NCI-H2171 (cell line): Measurements from ENCODE around the gene SERPINF2.
"Not testable (repeated sequence)": the region's sequence is repeated elsewhere in the genome, so short reads cannot be mapped to it uniquely, and the experiment has no call there.

Experiments used
- DNase-seq: peaks from one replicate; lab custom pipeline; 2025; lab: John Stamatoyannopoulos, UW

SERPINF2 gene

GRCh38 chr17:1735418-1735817, 7.3 kb upstream of the SERPINF2 start:
- no peak for DNase-seq

DNA sequence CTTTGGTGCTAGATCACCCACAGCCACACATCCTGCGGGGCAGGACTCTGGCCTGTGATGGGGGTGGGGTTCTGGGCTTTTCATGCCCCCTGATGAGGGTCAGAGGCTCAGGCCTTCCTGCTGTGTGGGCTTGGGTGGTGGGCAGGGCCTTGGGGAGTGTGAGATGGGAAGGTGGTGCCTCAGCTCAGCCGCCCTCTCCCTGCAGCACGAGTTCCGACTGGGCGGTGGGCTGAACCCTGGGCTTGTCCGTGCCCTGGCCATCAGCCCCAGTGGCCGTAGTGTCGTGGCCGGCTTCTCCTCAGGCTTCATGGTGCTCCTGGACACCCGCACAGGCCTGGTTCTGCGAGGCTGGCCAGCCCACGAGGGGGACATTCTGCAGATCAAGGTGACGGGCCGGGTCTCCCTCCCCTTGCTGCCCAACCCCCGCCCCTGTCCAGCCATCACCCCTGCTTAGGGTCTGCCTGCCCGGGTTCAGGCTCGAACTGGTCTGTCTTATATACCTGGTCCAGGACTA, 6.8 kb upstream of the SERPINF2 start:
- DNase-seq: no peak

GRCh38 chr17:1736348-1737281, 6.1 kb upstream of the SERPINF2 start:
- peak; percentile 90 for DNase-seq

GRCh38 chr17:1737531-1738291, 5.0 kb upstream of the SERPINF2 start:
- DNase-seq: no peak

GRCh38 chr17:1741899-1742298, 772 bp upstream of the SERPINF2 start:
- DNase-seq: not testable (repeated sequence)

GRCh38 chr17:1743088-1743439, 393 bp downstream of the SERPINF2 start:
- DNase-seq: no peak

DNA sequence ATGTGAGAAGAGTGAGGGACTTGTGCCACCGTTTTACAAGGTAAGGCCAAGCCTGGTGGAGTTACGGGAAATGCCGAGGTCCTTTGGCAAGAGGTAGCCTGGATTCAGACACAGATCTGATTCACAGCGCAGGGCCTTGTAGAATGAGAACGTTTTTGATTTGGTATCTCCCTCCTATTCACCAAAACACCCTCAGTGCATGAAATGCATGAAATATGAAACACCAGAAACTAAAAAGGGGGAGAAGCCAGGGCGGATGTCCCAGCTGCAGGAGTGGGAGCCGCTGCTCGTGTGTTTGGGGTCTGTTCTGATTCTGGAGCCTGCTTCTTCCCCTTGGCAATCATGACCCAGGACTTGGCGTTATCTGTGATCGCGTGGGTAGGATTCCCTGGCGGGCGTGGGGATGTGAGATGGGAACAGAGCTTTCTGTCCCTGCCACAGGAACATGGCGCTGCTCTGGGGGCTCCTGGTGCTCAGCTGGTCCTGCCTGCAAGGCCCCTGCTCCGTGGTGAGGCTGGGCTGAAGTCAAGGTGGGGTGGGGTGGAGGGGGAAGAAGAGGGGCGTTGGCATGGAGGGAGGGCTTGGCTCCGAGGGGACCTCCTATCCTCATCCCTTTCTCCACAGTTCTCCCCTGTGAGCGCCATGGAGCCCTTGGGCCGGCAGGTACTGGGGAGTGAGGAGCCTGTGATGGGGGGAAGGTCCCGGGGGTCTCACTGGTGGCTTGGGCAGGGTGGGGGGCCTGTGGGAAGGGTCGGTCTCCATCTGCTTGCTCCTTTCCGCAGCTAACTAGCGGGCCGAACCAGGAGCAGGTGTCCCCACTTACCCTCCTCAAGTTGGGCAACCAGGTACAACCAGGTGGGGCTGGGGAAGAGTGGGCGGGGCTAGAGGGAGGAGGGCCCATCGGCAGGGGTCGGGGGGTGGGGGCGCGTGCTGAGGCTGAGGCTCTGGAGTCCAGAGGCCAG, 2.2 kb downstream of the SERPINF2 start:
- DNase-seq: no peak

DNA sequence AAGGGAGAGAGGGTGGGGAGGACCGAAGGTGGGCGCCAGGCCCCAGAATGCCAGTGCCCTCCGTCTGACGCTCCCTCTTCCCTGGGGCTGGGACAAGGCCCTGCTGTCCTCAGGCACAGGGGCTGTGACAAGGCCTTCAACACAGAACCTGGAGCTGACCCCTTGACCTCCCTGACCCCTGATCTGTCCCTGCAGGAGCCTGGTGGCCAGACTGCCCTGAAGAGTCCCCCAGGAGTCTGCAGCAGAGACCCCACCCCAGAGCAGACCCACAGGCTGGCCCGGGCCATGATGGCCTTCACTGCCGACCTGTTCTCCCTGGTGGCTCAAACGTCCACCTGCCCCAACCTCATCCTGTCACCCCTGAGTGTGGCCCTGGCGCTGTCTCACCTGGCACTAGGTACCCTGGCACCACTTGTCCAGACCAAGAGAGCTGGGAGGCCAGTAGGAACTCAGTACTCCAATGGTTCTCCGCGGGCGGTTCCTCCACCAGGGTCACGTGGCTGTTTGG, 2.9 kb downstream of the SERPINF2 start:
- no peak for DNase-seq

DNA sequence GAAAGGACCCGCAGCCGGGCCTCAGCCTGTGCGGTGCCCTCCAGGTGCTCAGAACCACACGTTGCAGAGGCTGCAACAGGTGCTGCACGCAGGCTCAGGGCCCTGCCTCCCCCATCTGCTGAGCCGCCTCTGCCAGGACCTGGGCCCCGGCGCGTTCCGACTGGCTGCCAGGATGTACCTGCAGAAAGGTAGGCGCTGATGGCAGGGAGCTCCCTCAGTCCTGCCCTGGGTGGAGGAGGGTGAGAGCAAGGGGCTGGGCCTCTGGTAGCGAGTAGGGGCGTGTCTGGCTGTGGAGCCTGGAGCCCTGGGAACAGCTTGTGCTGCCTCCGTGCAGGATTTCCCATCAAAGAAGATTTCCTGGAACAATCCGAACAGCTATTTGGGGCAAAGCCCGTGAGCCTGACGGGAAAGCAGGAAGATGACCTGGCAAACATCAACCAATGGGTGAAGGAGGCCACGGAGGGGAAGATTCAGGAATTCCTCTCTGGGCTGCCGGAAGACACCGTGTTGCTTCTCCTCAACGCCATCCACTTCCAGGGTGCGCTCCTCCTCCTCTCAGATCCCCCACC, 4.4 kb downstream of the SERPINF2 start:
- DNase-seq: peak; percentile 98

GRCh38 chr17:1750628-1751027, 8.0 kb downstream of the SERPINF2 start:
- DNase-seq: no peak

DNA sequence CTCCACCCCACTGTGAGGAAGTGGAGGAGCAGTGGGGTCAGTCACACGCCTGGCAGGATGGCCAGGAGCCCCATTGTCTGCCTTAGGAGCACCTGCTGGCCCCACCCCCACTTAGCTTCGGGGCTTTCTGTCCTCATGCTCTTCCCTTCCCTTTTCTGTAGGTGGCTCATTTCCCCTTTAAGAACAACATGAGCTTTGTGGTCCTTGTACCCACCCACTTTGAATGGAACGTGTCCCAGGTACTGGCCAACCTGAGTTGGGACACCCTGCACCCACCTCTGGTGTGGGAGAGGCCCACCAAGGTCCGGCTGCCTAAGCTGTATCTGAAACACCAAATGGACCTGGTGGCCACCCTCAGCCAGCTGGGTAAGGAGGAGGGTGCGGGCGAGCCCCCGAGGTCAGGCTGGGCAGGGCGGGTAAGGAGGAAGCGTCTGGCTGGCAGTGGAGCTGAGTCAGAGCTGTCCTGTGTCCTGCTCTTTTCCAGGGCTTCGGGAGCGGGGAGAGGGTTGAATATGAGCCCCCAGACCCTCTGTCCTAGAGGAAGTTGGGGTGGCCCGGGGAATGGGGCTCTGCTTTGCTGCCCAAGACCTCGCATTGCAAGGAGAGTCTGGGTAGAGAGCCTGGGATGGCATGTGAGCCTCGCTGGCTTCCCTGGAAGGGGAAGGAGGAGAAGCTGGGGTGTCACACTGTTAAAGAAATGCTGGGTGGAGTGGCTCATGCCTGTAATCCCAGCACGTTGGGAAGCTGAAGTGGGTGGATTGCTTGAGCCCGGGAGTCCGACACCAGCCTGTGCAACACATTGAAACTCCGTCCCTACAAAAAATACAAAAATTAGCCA, 10.0 kb downstream of the SERPINF2 start:
- no peak for DNase-seq

- DNase-seq: no peak
Measured at GRCh38 chr17:1753767-1754429, 11.2 kb downstream of the SERPINF2 start.

- no peak for DNase-seq
Measured at GRCh38 chr17:1754430-1755112, 11.9 kb downstream of the SERPINF2 start.

DNA sequence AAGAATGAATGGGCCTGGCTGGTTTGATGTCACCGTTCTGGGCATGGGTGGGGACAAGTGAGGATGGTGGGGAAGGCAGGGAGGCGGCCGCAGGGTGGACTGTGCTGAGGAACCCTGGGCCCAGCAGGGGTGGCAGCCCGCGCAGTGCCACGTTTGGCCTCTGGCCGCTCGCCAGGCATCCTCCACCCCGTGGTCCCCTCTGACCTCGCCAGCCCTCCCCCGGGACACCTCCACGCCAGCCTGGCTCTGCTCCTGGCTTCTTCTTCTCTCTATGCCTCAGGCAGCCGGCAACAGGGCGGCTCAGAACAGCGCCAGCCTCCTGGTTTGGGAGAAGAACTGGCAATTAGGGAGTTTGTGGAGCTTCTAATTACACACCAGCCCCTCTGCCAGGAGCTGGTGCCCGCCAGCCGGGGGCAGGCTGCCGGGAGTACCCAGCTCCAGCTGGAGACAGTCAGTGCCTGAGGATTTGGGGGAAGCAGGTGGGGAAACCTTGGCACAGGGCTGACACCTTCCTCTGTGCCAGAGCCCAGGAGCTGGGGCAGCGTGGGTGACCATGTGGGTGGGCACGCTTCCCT, 12.7 kb downstream of the SERPINF2 start:
- peak; percentile 60 for DNase-seq

DNA sequence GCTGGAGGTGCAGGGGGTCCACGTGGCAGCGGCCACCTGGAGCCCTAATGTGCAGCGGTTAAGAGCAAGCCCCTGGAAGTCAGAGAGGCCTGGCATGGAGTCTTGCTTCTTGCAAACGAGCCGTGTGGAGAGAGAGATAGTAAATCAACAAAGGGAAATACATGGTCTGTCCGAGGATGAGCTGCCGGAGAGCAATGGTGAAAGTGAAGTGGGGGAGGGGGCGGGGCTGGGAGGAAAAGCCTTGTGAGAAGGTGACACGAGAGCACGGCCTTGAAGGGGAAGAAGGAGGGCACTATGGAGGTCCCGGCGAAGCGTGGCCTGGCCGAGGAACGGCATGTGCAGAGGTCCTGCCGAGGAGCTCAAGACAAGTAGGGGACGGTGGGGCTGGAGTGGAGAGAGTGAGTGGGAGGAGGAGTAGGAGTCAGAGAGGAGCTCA, 13.2 kb downstream of the SERPINF2 start:
- DNase-seq: no peak

GRCh38 chr17:1758807-1759206, 16.1 kb downstream of the SERPINF2 start:
- DNase-seq: no peak

- no peak for DNase-seq
Measured at GRCh38 chr17:1759529-1759928, 16.9 kb downstream of the SERPINF2 start.

DNA sequence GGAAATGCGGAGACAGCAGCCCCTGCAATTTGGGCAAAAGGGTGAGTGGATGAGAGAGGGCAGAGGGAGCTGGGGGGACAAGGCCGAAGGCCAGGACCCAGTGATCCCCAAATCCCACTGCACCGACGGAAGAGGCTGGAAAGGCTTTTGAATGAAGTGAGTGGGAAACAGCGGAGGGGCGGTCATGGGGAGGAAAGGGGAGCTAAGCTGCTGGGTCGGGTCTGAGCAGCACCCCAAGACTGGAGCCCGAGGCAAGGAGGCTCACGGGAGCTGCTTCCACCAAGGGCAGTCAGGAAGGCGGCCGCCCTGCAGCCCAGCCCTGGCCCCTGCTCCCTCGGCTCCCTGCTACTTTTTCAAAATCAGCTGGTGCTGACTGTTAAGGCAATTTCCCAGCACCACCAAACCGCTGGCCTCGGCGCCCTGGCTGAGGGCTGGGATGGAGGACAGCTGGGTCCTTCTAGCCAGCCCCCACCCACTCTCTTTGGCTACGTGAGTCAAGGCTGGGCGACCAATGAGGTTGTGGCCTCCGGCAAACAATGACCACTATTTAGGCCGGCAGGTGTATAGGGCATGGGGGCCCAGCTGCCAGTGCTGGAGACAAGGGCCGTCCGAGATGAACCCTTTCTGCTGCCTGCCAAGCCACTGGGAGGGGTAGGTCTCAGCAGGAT, 19.7 kb downstream of the SERPINF2 start:
- no peak for DNase-seq
